GM15510 (cell line): ENCODE results near the gene PHOSPHO1.

Experiments
- POLR2A ChIP-seq: IDR thresholded peaks from 3 replicates; pipeline ENCODE4 v1.6.1; 2011; ENCODE audit warnings: borderline replicate concordance; ENCODE audit not compliant: insufficient read length; ENCODE audit errors: extremely low read depth

PHOSPHO1 gene

DNA sequence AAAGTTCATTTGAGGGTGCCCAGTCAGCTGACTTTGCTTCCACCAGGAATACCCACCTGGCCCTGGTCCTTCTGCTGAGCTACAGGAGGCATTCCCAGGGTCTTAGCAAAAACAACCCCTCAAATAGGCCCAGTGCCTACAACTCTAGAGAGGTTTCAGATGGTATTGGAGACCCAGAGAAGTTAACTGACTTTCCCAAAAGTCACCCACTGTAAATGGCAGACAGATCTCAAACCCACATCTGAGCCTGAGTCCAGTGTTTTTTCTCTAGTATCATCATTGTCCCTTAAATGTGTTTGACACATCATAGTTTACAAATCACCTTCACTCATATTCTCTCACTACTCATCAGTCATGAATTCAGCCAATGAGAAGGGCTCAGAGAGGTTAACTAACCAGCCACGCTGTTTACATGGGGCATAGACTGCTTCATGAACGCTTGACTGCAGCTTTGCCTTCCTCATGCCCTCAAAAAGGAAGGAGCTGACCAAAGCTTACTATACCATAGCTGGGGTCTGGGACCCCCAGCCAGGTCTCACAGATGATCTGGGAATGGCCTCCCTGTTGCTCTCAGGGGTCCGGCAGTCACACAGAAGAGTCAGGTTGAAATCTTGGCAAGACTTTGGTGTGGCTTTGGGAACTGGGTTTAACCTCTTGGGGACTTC is 3.7 kb downstream of the PHOSPHO1 start:
- TF ChIP-seq POLR2A, result no peak

DNA sequence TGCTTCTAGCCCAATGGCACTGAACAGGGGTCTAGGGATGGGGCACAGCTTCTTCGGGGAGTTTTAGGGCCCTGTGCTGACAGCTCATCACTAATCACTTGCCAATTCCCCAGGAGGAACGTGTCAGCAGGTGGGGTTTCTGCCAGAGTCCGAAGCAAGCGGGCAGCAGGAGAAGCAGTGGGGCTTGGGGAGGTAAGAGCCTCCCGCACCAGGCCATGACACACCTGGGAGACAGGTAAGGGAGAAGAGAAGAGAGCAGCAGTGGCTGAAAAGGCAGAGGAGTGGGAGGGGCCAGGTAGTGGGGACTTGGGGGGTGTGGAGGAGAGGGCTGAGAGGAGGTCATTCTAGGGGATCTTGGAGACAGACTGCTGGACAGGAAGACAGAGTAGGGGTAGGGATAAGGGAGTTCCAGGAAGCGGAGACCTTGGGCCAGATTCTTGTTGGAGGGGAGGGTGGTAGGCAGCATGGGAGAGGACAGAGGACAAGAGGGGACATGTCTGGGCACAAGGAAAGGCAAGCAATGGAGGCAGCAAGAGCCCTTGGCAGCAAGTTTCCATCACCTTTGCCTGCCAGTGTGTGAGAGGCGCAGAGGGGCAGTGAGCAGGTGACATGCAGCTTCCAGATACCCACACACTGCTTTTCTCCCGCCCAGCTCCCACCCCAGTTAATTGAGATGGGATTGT is 4.9 kb downstream of the PHOSPHO1 start:
- no peak for TF ChIP-seq POLR2A

DNA sequence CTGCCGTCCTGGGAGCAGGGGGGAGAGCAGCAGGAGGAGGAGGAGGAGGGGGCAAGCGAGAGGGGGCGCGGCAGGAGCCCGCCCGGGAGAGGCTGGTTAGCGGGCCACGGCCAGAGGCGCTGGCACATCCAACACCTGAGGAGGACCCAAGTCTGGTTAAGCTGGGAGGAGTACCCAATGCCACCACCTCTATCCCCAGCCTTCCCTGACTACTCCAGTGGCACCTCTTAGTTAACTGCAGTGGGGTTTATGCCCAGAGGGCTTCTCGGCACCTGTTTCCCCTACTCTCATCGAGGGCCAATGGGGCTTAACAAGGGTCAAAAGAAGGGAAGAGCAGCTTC is 5.6 kb downstream of the PHOSPHO1 start:
- no peak for TF ChIP-seq POLR2A

DNA sequence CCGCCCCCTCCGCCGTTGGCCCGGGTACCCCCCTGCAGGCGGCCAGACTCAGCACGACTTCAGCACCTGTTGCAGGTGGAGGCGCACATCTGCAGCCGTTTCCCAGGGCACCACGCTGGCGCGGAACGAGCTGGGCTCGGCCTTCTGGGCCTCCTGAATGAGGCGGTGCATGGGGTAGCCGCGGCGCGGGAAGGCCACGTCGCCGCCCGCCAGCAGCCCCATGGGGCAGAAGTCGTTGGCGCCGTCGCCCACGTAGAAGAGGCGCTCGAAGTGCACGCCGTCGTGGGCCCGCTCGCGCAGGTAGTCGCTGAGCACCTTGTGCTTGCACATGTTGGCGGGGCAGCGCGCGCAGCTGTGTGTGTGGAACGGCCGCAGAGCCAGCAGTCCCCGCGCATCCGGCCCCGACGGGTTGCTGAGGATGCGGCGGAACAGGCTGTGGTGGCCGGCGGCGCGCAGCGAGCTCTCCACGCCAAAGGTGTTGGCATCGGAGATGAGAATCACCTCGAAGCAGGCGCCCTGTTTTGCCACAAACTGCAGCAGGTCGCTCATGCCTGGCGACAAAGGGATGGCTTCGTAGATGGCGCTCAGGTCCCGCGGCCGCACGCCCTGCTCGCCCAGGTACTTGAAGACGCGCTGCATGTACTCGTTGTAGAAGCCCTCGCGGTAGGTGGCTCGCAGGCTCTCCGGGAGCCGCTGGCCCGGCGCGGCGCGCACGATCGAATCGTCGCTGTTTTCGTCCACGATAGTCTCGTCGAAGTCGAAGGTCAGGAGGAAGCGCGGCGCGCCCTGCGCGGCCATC is 6.2 kb downstream of the PHOSPHO1 start:
- TF ChIP-seq POLR2A, result peak; percentile 39

DNA sequence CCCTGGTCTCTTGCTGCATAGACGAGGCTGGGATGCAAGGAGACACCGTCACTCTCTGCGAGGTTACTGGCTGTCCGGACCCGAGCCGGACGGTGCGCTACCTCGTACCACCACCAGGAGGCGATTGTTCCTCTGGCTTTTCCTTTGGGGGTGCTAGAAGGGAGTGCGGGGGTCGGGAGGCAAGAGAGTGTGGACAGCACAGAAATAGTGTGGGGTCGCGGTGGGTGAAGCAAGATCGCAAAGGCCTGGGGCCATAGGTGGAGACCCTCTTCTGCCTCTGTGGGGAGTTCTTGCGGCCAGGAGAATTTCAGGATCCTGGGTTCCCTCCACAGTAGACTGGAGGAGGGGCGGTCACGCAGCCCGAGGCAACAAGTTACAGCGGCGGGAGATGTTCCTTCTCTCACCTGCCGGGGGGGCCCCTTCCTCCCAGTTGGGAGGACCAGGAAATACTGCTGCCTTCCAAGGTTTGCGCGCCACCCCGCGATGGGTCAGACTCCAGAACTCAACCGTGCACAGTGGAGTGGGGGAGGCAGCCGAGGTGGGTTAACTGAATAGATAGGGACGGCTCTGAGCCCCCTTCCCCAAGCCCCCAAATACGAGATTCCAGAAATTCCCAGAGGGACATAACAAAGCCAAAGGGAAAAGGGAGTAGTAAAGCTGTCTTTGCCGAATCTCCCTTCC is 6.9 kb downstream of the PHOSPHO1 start:
- TF ChIP-seq POLR2A, result no peak

DNA sequence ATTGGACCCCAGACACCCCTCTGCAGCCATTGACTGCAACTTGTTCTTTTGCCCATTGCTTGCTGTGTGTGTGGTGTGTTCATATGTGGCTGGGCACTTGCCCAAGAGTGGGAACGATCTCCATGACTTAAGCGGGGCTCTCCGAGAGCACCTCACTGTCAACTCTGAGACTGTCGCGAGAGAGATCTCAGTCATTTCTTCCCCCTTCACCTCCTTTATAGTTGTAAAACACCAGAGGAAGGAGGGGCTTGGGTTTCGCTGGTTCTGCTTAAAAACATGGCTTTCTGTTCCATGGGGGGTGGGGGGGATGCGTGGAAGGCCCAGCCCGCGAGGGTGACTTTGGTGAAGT is 7.4 kb downstream of the PHOSPHO1 start:
- TF ChIP-seq POLR2A, result no peak

DNA sequence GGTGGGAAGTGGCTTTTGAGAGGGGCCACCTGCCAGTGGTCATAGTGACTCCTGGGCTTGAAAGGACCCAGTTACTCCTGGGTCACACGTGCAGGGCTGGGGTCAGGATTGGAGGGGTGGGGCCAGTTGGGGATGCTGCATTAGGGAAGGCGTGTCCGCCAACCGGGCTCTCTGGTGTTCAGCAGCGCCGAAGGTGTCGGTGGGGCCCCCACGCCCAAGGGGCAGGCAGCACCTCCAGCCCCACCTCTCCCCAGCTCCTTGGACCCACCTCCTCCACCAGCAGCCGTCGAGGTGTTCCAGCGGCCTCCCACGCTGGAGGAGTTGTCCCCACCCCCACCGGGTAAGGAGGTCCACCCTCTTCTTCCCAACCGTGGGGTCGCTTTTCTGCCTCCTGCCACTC is 10.6 kb downstream of the PHOSPHO1 start:
- no peak for TF ChIP-seq POLR2A

DNA sequence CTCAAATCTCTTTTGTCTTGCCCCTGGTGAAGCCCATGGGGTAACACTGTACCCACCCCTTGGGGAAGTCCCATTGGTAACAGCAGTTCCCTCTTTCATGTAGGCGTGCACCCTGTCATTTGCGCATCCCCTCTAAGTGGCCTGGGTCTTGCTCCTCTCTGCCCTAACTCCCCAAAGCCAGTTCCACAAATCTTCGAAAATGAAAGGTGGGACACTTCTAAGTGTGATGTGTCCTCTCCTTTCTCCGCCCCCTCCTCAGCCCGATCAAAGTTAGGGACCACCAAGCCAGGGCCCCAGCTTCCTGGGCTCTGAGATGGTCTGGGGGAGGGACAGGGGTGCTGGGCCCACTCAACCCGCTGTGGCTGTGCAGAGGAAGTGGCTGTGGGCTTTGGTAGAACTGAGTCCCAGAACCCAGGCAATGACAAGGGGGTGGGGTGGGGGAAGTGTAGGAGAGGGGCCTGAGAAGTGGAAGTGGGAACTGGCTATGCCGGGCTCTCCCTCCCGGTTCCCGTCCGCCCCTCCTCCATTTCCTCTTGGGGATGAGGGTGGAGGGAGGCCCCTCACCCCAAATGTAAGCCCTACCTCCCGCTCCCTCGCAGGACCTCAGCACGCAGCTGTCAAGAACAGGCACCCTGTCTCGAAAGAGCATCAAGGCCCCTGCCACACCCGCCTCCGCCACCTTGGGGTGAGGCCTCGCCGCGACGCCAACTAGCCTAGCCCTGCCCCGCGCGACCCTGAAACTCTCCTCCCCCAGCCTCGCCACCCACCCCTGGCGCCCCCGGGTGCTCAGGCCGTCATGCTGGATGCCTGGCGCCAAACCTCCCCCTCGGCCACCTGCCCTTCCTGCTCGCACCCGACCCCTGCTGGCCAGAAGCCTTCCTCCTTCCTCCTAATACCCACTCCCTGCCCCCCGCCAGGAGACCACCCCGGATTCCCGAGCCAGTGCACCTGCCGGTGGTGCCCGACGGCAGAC is 11.4 kb downstream of the PHOSPHO1 start:
- TF ChIP-seq POLR2A, result no peak

DNA sequence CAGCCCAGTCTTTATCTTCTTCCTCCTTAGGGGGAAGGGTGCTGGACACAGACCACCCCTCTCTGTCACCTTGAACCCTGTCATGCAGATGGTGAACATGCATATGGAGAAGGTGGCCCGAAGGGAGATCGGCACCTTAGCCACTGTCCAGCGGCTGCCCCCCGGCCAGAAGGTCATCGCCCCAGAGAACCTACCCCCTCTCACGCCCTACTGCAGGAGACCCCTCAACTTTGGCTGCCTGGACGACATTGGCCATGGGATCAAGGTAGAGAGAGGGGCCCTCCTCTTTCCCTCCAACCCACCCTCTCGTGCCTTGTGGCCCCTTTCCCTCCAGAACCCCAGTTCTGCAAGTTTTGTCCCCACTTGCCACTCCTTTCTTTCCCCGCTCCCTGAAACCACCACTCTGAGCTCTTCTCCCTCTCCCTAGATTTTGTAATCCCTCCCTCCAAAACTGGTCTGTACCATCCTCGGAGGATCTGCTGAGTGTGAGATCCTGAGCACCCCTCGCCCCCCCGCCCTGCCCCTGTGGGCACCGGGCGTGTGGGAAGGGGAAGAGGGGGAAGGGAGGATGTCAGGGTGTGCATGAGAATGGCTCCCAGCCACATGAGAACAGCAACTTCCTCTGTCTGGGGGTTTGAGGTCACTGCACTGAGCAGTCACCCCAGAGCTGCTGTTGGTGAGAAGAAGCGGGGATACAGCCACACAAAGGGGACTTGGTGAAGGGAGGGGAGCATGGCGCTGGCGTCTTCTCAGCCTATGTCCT is 12.8 kb downstream of the PHOSPHO1 start:
- TF ChIP-seq POLR2A, result no peak

DNA sequence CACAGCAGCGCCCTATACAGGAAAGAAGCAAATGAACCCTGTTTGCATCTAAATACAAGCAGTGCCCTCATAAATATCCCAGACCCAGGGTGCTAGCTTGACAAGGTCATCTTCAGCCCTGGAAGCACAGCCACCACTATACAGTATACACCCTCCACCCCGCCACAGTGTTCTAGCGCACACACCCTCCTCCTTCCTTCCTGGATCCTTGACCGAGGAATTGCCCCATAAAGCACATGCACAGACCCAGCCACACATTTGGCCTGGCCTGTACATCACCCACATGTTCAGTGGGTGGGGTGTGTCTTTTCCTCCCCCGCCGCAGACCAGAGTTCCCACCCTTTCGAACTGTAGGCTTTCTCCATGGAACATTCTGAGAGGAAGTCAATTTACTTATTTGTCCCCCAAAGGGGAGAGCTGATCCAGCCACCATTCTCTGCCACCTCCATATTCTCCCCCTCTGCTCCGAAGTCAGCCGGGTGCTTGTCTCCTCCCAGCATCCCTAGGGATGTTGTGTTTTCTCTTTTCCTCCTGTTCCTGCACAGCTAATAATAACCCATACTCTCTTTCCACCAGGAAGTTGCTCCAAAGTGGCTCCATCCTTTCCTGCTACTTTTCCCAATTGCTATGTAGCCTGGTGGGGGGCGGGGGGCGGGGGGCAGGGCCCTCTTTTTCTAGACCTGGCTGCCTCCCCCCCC is 13.5 kb downstream of the PHOSPHO1 start:
- no peak for TF ChIP-seq POLR2A

DNA sequence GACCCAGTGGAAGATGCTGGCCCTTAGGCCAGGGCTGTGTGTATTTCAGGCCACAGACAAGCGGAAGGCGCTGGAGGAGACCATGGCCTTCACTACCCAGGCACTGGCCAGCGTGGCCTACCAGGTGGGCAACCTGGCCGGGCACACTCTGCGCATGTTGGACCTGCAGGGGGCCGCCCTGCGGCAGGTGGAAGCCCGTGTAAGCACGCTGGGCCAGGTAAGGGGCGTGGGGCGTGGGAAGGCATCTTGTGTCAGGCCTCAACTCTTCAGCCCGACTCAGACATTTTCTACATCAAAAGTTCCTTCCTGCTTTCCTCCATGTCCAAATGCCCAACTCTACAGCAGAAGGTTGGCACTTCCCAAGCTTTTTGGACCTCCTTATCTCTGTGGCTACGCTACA is 14.1 kb downstream of the PHOSPHO1 start:
- no peak for TF ChIP-seq POLR2A

DNA sequence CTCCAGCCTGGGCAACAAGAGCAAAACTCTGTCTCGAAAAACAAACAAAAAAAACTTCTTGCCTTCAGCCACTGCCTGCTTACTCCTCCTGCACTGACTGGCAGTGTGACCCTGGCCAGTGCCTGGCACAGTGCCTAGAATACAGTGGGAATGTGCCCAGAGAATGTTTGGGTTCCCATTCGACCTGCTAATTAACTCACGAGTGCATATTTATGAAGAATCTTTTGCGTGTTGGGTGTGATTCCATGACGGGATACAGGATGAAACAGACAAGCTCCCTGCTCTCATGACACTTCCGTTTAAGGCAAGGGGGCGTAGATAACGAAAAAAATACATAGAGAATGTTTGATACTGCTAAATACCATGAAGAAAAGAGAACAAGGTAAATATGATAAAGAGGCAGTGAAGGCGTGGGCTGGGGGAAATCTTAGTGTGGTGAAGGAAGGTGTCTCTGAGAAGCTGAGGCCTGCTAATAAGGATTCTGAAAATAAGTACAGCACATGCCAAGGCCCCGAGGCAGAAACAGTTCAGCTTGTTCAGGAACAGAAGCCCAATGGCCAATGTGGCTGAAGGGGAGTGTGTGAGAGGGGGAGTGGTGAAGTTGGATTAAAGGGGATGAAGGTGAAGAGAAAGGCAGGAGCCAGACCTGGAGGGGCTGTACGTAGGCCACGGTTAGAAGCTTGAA is 15.8 kb downstream of the PHOSPHO1 start:
- TF ChIP-seq POLR2A, result no peak
